Measurements from ENCODE around the gene LCN1.

LCN1 gene

DNA sequence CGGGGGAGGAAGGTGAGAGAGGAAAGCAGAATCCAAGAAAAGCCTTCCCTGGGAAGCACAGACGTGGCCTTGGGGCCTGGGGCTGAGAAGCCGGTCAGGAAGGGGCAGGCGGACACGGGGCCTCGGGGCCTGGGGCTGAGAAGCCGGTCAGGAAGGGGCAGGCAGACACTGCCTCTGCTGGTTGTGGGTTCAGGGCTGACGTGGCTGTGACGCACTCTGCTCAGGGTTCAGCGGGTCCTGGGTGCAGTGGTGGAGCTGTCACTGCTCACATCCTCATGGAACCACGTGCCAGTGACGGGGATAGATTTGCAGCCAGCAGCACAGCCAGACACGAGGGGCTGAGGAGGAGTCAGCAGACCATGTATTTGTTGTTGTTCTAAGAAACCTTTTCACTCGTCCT, 53.1 kb downstream of the LCN1 start:
- DNase-seq: no peak

DNA sequence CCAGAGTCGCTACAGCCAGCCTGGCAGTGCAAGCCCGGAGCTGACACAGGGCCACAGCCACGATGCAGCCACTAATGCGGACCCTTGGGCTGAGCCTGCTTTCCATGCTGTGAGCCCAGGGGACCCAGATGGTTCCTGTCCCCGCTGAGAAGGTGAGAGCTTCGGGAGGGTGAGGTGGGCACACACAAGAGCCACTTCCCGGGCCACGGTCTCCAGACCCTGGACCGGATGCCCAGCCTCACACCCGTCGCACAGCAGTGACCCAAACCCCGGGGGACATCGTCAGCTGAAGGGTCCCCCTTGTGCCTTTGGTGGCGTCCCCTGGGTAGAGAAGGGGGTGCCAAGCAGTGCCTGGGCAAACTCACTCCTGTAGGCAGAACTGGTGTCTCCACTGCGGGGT, 53.7 kb downstream of the LCN1 start:
- DNase-seq: no peak

Measured in activated CD4-positive, alpha-beta T cell treated with anti-CD3 and anti-CD28 coated beads, Interleukin-2, amount 50 U/mL, for 48 hours (primary cell).